SH-SY5Y (cell line): ENCODE data around the gene SSR2.

Experiments used
- GATA2 ChIP-seq: IDR thresholded peaks from 2 replicates; pipeline ENCODE4 v1.6.1; 2011; ENCODE audit warnings: mild to moderate bottlenecking, low read depth, low read length
- GATA3 ChIP-seq: IDR thresholded peaks from 2 replicates; pipeline ENCODE4 v1.6.1; 2011; ENCODE audit warnings: low read depth, mild to moderate bottlenecking, low read length, moderate library complexity

GRCh38 chr1:156033011-156033410 lies 12.3 kb upstream of the SSR2 start:
- TF ChIP-seq GATA3 (no peak), GATA2 (no peak)
